ACHN (cell line): ENCODE results near the gene ZNF862.

Source experiments
- DNase-seq: peaks from one replicate; pipeline ENCODE4 v3.0.0-alpha.2; 2015
- in situ Hi-C: cut with HindIII; loops from 2 replicates; pipeline ENCODE4 v1.10.0; 2017; ENCODE audit warnings: low sequenced_read_pairs, low pct_ligation_motif_present, low pct_unique_long_range_greater_than_20kb

The ZNF862 gene

GRCh38 chr7:149833495-149834130 lies 4.6 kb upstream of the ZNF862 start:
- no peak for DNase-seq
- in situ Hi-C loops = no loop called here

GRCh38 chr7:149834601-149835000 lies 3.6 kb upstream of the ZNF862 start:
- in situ Hi-C loops = no loop called here
- DNase-seq = no peak

GRCh38 chr7:149836434-149836833 lies 1.7 kb upstream of the ZNF862 start:
- DNase-seq = no peak
- in situ Hi-C loops = no loop called here

GRCh38 chr7:149837564-149838223 lies 481 bp upstream of the ZNF862 start:
- in situ Hi-C loops = no loop called here
- DNase-seq = no peak

- in situ Hi-C loops = no loop called here
- DNase-seq = peak; percentile 56
These were observed 825 bp downstream of the ZNF862 start for GRCh38 chr7:149838992-149839408.

- in situ Hi-C loops = no loop called here
- no peak for DNase-seq
These were observed 1.8 kb downstream of the ZNF862 start for GRCh38 chr7:149839933-149840332.

- in situ Hi-C loops = no loop called here
- no peak for DNase-seq
These were observed 5.4 kb downstream of the ZNF862 start for GRCh38 chr7:149843566-149843965.

GRCh38 chr7:149844445-149844844 lies 6.3 kb downstream of the ZNF862 start:
- in situ Hi-C loops = no loop called here
- DNase-seq = no peak

- in situ Hi-C loops = no loop called here
- DNase-seq = no peak
These were observed 7.2 kb downstream of the ZNF862 start for GRCh38 chr7:149845257-149845980.

- DNase-seq = no peak
- in situ Hi-C loops = no loop called here
These were observed 7.8 kb downstream of the ZNF862 start for GRCh38 chr7:149846021-149846420.

- in situ Hi-C loops = no loop called here
These were observed 8.4 kb downstream of the ZNF862 start for GRCh38 chr7:149846436-149847046.

GRCh38 chr7:149849174-149849573 lies 11.0 kb downstream of the ZNF862 start:
- in situ Hi-C loops = no loop called here
- DNase-seq = no peak

More at GRCh38 chr7:149846436-149847046, 8.4 kb downstream of the ZNF862 start:
- DNase-seq = no peak

- DNase-seq = no peak
- in situ Hi-C loops = no loop called here
These were observed 11.9 kb downstream of the ZNF862 start for GRCh38 chr7:149850007-149850594.

GRCh38 chr7:149850716-149851115 lies 12.5 kb downstream of the ZNF862 start:
- DNase-seq = no peak
- in situ Hi-C loops = no loop called here

- in situ Hi-C loops = no loop called here
These were observed 13.3 kb downstream of the ZNF862 start for GRCh38 chr7:149851449-149851848.

GRCh38 chr7:149853157-149853556 lies 15.0 kb downstream of the ZNF862 start:
- DNase-seq = no peak

More at GRCh38 chr7:149851449-149851848, 13.3 kb downstream of the ZNF862 start:
- no peak for DNase-seq

GRCh38 chr7:149854611-149855360 lies 16.6 kb downstream of the ZNF862 start:
- no peak for DNase-seq
- in situ Hi-C loops = no loop called here

More at GRCh38 chr7:149853157-149853556, 15.0 kb downstream of the ZNF862 start:
- in situ Hi-C loops = no loop called here
